ENCODE measurements around the gene SMS. TPM values are rescaled to one million over a fixed set of nuclear protein-coding genes. Genes with fewer than 3 reads are reported as not detected.

SMS gene
- total and polyA plus RNA-seq, 9 donors, result 66.1 to 79.4 (median 70.9) TPM

DNA sequence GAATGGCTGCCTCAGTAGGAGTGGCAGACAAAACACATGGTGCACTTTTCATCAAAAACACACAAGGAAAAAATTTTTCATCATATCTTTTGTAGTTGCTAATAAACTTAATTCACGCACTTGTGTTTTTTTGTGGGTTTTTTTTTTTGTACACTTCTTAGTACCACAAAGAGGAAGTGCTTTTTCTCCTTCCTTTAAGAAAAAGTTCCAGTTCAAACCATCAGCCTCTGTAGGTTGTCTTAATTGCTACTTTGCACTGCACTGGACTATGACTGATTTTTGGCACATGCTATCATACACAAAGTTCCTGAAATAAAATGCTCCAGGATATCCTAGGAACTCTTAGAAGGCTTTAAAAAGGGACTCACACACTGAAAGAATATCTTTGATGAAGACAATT, 91.6 kb downstream of the SMS start, which contains the start of gene PHEX:
TSS of gene PHEX (plus strand) at position 242 of the 400 bp plus-strand sequence. CDS start 681 bp downstream, outside the sequence.
- peak within 1 kb of the TSS; percentile 29 for H3K27ac ChIP-seq (ENCODE audit: low read length)
- peaks cover 8% of the 10 kb centered on the region for H3K27me3 ChIP-seq (ENCODE audit: control insufficient read depth, insufficient read depth, low read length)
- H3K9me3 ChIP-seq (replicated peaks; ENCODE audit: control insufficient read depth, low read depth, low read length), result no peaks in the 10 kb centered on the region
- no peak for DNase-seq
- no peaks in the 10 kb centered on the region for H3K4me1 ChIP-seq (ENCODE audit: control insufficient read depth, insufficient read depth, low read length)
- H3K4me3 ChIP-seq (ENCODE audit: low read length), result no peak within 1 kb of the TSS
- WGBS (ENCODE audit: insufficient coverage), result no CpG with 5 or more reads among the region's 1 CpG
- H3K36me3 ChIP-seq (ENCODE audit: control insufficient read depth, insufficient read depth, low read length), result no peaks in the 10 kb centered on the region

DNA sequence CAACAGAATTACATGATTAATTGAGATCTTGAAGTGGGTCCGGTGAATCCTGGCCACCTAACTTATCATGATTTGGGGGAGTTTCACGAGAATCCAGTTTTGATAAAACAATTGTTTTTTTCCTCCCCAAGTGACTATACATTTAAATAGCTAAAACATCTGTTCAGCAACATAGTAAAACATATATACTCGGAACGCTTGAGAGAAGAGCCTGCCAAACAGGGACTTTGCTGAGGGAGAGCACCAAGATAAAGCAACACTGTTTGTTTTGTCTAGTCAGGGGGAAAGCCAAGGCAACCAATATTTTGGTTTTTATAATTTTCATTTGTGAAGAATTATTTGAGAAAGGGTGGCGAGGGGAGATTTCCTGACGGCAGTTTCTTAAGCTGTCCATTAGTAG, 92.0 kb downstream of the SMS start:
- DNase-seq, result peak; percentile 30
- no peaks in the 10 kb centered on the region for H3K36me3 ChIP-seq (ENCODE audit: control insufficient read depth, insufficient read depth, low read length)
- 38% methylated on average over 4 of the region's 6 CpGs for WGBS (ENCODE audit: insufficient coverage)
- H3K27ac ChIP-seq (ENCODE audit: low read length), result peak overlapping the region; percentile 29
- H3K27me3 ChIP-seq (ENCODE audit: control insufficient read depth, insufficient read depth, low read length), result peaks cover 8% of the 10 kb centered on the region
- H3K4me3 ChIP-seq (ENCODE audit: low read length), result no peak overlapping the region
- no peaks in the 10 kb centered on the region for H3K9me3 ChIP-seq (replicated peaks; ENCODE audit: control insufficient read depth, low read depth, low read length)
- no peaks in the 10 kb centered on the region for H3K4me1 ChIP-seq (ENCODE audit: control insufficient read depth, insufficient read depth, low read length)

DNA sequence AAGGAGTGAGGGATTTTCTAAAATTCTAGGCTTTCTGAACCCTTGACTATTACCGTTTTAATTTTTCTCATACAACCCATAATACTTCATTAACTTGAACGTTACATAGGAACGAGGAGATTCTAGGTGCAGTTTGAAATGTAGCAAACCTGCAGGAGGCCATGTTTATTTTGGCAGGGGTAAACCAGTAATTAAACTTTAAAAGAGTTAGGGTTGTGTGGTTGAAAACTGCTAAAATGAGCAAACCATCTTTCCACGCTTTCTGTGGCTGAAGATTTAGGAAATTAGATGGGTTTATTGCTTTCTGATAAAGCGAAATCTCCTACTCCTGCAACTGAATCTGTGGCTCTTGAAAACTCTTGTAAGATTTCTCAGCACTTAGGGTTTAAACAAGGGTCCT, 93.3 kb downstream of the SMS start:
- H3K4me1 ChIP-seq (ENCODE audit: control insufficient read depth, insufficient read depth, low read length), result no peaks in the 10 kb centered on the region
- WGBS (ENCODE audit: insufficient coverage), result no CpG with 5 or more reads among the region's 5 CpGs
- no peak overlapping the region for H3K27ac ChIP-seq (ENCODE audit: low read length)
- no peak overlapping the region for H3K4me3 ChIP-seq (ENCODE audit: low read length)
- DNase-seq, result no peak
- H3K27me3 ChIP-seq (ENCODE audit: control insufficient read depth, insufficient read depth, low read length), result peaks cover 12% of the 10 kb centered on the region
- H3K36me3 ChIP-seq (ENCODE audit: control insufficient read depth, insufficient read depth, low read length), result no peaks in the 10 kb centered on the region
- H3K9me3 ChIP-seq (replicated peaks; ENCODE audit: control insufficient read depth, low read depth, low read length), result no peaks in the 10 kb centered on the region

DNA sequence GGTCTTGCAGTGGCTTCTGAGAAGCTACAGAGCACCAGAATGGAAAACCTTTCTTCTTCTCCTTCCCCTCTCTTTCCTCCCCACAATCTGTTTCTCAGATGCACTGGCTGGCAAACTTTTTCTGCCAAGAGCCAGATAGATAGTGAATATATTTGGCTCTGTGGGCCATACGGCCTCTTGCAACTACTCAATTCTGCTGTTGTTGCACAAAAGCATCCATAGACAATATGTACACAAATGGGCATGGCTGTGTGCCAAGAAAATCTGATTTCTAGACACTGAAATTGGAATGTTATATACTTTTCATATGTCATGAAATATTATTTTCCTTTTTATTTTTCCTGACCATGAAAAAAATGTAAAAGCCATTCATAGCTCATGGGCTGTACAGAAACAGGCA, 94.7 kb downstream of the SMS start:
- WGBS (ENCODE audit: insufficient coverage), result no CpG with 5 or more reads among the region's 1 CpG
- H3K4me1 ChIP-seq (ENCODE audit: control insufficient read depth, insufficient read depth, low read length), result no peaks in the 10 kb centered on the region
- H3K27me3 ChIP-seq (ENCODE audit: control insufficient read depth, insufficient read depth, low read length), result peaks cover 15% of the 10 kb centered on the region
- DNase-seq, result no peak
- no peak overlapping the region for H3K4me3 ChIP-seq (ENCODE audit: low read length)
- H3K36me3 ChIP-seq (ENCODE audit: control insufficient read depth, insufficient read depth, low read length), result no peaks in the 10 kb centered on the region
- no peak overlapping the region for H3K27ac ChIP-seq (ENCODE audit: low read length)
- H3K9me3 ChIP-seq (replicated peaks; ENCODE audit: control insufficient read depth, low read depth, low read length), result no peaks in the 10 kb centered on the region

DNA sequence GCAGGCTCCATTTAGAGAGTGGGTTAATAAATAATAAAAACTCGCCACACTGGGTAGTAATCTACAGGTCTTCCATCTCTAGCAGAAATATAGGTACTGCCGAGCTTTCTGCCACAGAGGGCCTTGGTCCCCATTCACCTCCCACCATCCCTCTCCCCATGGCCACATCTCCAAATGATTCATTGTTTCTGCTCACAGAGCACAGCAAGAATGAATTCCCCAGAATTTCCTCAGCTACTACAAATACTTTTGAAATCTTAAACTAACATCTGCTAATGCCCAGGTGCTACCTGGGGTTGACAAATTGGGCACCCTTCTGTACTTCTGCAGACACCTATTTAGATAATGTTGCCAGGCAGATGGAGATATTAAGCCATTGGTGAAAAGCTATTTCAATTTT, 96.7 kb downstream of the SMS start:
- Histone ChIP-seq H3K27ac (ENCODE audit: low read length) (no peak overlapping the region), H3K4me3 (ENCODE audit: low read length) (no peak overlapping the region), H3K9me3 (replicated peaks; ENCODE audit: control insufficient read depth, low read depth, low read length) (no peaks in the 10 kb centered on the region), H3K36me3 (ENCODE audit: control insufficient read depth, insufficient read depth, low read length) (no peaks in the 10 kb centered on the region), H3K4me1 (ENCODE audit: control insufficient read depth, insufficient read depth, low read length) (no peaks in the 10 kb centered on the region), H3K27me3 (ENCODE audit: control insufficient read depth, insufficient read depth, low read length) (peaks cover 19% of the 10 kb centered on the region)
- DNase-seq, result no peak
- 75% methylated on average over 1 of the region's 2 CpGs for WGBS (ENCODE audit: insufficient coverage)

DNA sequence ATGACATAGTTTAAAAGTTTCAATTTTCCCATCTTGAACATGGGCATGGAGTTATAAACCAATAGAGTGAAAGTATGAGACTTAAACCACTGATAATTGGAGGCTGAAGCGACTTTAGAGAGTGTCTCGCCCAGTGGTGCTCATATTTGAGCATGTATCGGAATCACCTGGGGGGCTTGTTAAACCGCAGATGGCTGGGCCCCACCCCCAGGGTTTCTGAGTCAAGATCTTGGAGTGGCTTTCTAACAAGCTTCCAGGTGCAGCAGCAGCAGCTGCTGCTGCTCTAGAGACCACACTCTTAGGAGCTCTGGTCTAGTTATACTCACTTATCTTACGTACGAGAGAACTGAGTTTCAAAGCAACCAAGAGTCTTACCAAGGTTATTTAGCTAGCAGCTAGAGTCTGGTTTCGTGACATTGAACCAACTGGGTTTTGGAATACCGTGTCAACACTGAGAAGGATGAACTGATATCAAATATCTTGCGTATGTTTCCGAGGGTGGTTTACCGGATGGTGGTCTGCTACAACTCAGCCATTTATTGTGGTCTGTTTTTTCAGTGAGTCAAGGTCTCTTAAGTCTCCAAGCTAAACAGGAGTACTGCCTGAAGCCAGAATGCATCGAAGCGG, 97.5 kb downstream of the SMS start:
- H3K27me3 ChIP-seq (ENCODE audit: control insufficient read depth, insufficient read depth, low read length), result peaks cover 19% of the 10 kb centered on the region
- WGBS (ENCODE audit: insufficient coverage), result 68% methylated on average over 11 of the region's 13 CpGs
- DNase-seq, result peak; percentile 44
- H3K9me3 ChIP-seq (replicated peaks; ENCODE audit: control insufficient read depth, low read depth, low read length), result no peaks in the 10 kb centered on the region
- H3K4me1 ChIP-seq (ENCODE audit: control insufficient read depth, insufficient read depth, low read length), result no peaks in the 10 kb centered on the region
- H3K4me3 ChIP-seq (ENCODE audit: low read length), result no peak overlapping the region
- peak overlapping the region; percentile 20 for H3K27ac ChIP-seq (ENCODE audit: low read length)
- no peaks in the 10 kb centered on the region for H3K36me3 ChIP-seq (ENCODE audit: control insufficient read depth, insufficient read depth, low read length)

DNA sequence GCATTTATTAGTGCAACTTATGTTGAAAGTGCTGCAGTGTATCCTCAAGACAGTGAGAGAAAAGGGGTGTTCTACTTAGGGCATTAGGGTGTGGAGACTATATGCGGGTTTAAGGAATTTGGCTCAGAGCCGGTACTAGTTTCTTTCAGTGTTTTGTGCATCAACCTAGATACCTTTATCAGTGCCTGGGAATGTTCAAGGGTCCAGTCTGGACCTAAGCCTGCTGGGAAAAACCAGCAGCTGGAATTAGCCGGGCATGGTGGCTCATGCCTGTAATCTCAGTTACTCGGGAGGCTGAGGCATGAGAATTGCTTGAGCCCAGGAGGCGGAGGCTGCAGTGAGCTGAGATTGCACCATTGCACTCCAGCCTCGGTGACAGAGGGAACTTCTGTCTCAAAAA, 99.0 kb downstream of the SMS start:
- Histone ChIP-seq H3K27me3 (ENCODE audit: control insufficient read depth, insufficient read depth, low read length) (peaks cover 23% of the 10 kb centered on the region), H3K9me3 (replicated peaks; ENCODE audit: control insufficient read depth, low read depth, low read length) (no peaks in the 10 kb centered on the region), H3K4me3 (ENCODE audit: low read length) (no peak overlapping the region), H3K4me1 (ENCODE audit: control insufficient read depth, insufficient read depth, low read length) (no peaks in the 10 kb centered on the region), H3K36me3 (ENCODE audit: control insufficient read depth, insufficient read depth, low read length) (no peaks in the 10 kb centered on the region), H3K27ac (ENCODE audit: low read length) (no peak overlapping the region)
- 81% methylated on average over 5 of the region's 6 CpGs for WGBS (ENCODE audit: insufficient coverage)
- no peak for DNase-seq

DNA sequence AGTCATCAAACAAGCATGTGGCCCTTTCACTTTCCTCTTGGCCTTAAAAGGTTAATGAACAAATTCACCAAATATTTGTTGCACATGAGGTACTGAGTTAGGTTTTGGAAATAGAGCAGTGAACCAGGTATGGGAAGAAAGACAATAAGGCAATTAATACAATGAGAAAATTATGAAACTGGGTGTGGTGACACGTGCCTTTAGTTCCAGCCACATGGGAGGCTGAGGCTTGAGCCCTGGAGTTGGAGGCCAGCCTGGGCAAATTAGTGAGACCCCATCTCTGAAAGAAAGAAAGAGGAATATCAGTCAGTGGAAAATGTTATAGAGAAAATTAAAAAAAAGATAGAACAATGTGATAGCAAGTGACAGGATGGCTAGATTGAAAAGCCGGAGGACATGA, 99.7 kb downstream of the SMS start:
- Histone ChIP-seq H3K4me1 (ENCODE audit: control insufficient read depth, insufficient read depth, low read length) (no peaks in the 10 kb centered on the region), H3K9me3 (replicated peaks; ENCODE audit: control insufficient read depth, low read depth, low read length) (no peaks in the 10 kb centered on the region), H3K27ac (ENCODE audit: low read length) (no peak overlapping the region), H3K36me3 (ENCODE audit: control insufficient read depth, insufficient read depth, low read length) (no peaks in the 10 kb centered on the region), H3K27me3 (ENCODE audit: control insufficient read depth, insufficient read depth, low read length) (peaks cover 23% of the 10 kb centered on the region), H3K4me3 (ENCODE audit: low read length) (no peak overlapping the region)
- WGBS (ENCODE audit: insufficient coverage), result 75% methylated on average over 2 of the region's 2 CpGs
- no peak for DNase-seq

DNA sequence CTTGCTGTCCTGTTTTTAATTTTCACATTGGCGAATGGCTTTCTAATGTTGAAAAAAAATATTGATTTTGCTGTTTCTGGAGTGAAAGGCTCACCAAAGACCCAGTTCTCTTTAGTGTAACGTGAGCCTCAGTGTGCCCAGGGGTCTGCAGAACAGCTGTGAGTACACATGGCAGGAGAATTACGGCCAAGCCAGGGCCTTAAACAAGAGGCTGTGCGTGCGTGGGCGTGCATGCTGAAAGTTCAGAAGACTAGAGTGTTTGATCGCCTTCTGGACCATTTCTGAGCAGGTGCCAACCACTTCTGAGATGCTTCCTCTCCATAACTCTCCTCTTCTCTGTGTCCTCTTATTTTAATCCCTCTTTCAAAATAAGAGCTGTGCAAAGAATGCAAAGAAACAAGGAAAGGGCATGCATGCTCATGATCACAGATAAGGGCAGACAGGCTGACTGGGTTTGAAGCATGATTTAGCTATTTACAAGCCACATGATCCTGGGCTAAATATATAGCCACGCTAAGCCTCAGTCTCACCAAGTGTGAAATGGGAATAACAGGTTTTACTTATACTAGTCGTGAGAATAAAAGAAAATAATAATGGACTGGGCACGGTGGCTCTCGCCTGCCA, 101.5 kb downstream of the SMS start:
- Histone ChIP-seq H3K27ac (ENCODE audit: low read length) (no peak overlapping the region), H3K4me1 (ENCODE audit: control insufficient read depth, insufficient read depth, low read length) (no peaks in the 10 kb centered on the region), H3K27me3 (ENCODE audit: control insufficient read depth, insufficient read depth, low read length) (peaks cover 29% of the 10 kb centered on the region), H3K36me3 (ENCODE audit: control insufficient read depth, insufficient read depth, low read length) (no peaks in the 10 kb centered on the region), H3K9me3 (replicated peaks; ENCODE audit: control insufficient read depth, low read depth, low read length) (no peaks in the 10 kb centered on the region), H3K4me3 (ENCODE audit: low read length) (no peak overlapping the region)
- WGBS (ENCODE audit: insufficient coverage), result 57% methylated on average over 9 of the region's 11 CpGs
- DNase-seq, result peak; percentile 49

DNA sequence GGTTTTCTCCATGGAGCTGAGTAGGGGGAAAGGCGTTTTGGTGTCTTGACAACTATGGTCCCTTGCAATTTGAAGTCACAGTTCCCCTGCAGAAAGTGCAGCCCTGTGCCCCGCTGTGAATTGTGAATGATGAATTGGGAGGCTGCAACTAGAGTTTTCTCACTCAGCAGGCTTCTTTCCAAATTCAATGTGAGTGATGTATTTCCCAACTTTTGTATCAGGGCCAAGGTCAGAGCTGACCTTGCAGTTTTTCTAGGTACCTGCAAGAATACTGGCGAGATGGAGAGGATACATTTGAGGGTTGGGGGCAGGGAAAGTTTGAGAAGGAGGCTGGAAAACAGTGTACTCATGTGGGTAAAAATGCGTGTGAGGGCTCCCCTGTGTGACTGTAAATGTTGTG, 103.4 kb downstream of the SMS start:
- no peaks in the 10 kb centered on the region for H3K9me3 ChIP-seq (replicated peaks; ENCODE audit: control insufficient read depth, low read depth, low read length)
- H3K4me1 ChIP-seq (ENCODE audit: control insufficient read depth, insufficient read depth, low read length), result no peaks in the 10 kb centered on the region
- H3K27me3 ChIP-seq (ENCODE audit: control insufficient read depth, insufficient read depth, low read length), result peaks cover 23% of the 10 kb centered on the region
- no peak overlapping the region for H3K4me3 ChIP-seq (ENCODE audit: low read length)
- no peak for DNase-seq
- 39% methylated on average over 2 of the region's 4 CpGs for WGBS (ENCODE audit: insufficient coverage)
- no peak overlapping the region for H3K27ac ChIP-seq (ENCODE audit: low read length)
- no peaks in the 10 kb centered on the region for H3K36me3 ChIP-seq (ENCODE audit: control insufficient read depth, insufficient read depth, low read length)

All from muscle of leg (tissue), 11 donors.